SK-MEL-5 (cell line): Measurements from ENCODE around the gene PFN4. TPM values are rescaled to one million over a fixed set of nuclear protein-coding genes. Genes with fewer than 3 reads are reported as not detected.

Experiments
- total RNA-seq: library from RNA; depleted of rRNA; stranded (reverse); fragments of >200 nt; shearing (Covaris generic); gene quantifications from 2 replicates; pipeline ENCODE4 v1.2.3, GENCODE V29; 2014; rRNA removed

PFN4 gene
- total RNA-seq, 1 experiment from 2014 or later, result 2.3 TPM

Other genes starting within 250 kb of the PFN4 start
- 7.9 and 8.9 TPM in 2 replicates for gene ATAD2B, start 196.2 kb downstream of the PFN4 start, total RNA-seq
- gene UBXN2A, start 182.9 kb downstream of the PFN4 start, total RNA-seq, result 37.7 and 39.4 TPM in 2 replicates
- not detected in 2 replicates for gene MFSD2B, start 113.2 kb downstream of the PFN4 start, total RNA-seq
- 22.6 and 23.3 TPM in 2 replicates for gene WDCP, start 75.9 kb downstream of the PFN4 start, total RNA-seq
- gene FKBP1B, start 73.6 kb downstream of the PFN4 start, total RNA-seq, result 10.0 and 11.7 TPM in 2 replicates
- 471 and 487 TPM in 2 replicates for gene SF3B6, start 47.0 kb downstream of the PFN4 start, total RNA-seq
- gene TP53I3, start 38.5 kb downstream of the PFN4 start, total RNA-seq, result 16.6 and 20.9 TPM in 2 replicates
- gene FAM228B, start 135 bp upstream of the PFN4 start, total RNA-seq, result 2.9 and 4.0 TPM in 2 replicates
- not detected in 2 replicates for gene FAM228A, start 51.7 kb upstream of the PFN4 start, total RNA-seq
- 29.7 and 39.5 TPM in 2 replicates for gene ITSN2, start 237.2 kb upstream of the PFN4 start, total RNA-seq